DND-41 (cell line): ENCODE measurements around the gene FRY.

Experiments
- ATAC-seq: fragments of 200-7000 bp; cut with Tn5 transposase; 3 replicates; pipeline ENCODE4 v1.9.1; 2021; ENCODE audit warnings: low read depth; ENCODE audit not compliant: insufficient read depth
- DNase-seq: peaks from one replicate; pipeline ENCODE4 v3.0.0-alpha.2; 2020
- H2AFZ ChIP-seq: 2 replicates; pipeline ENCODE4 v1.6.0; 2012; ENCODE audit warnings: low read depth, low read length
- H3K27ac ChIP-seq: 2 replicates; pipeline ENCODE4 v1.5.1; 2012; ENCODE audit warnings: low read length, inconsistent platforms
- H3K27me3 ChIP-seq: fragments of 200-600 bp; sonication (generic); 2 replicates; pipeline ENCODE4 v1.6.0; 2012; ENCODE audit warnings: low read length, mild to moderate bottlenecking, inconsistent platforms; ENCODE audit not compliant: insufficient read depth, poor library complexity
- H3K36me3 ChIP-seq: 2 replicates; pipeline ENCODE4 v1.5.1; 2012; ENCODE audit warnings: low read length, inconsistent platforms; ENCODE audit not compliant: insufficient read depth
- H3K4me1 ChIP-seq: 2 replicates; pipeline ENCODE4 v1.5.1; 2012; ENCODE audit warnings: mild to moderate bottlenecking, low read length; ENCODE audit not compliant: insufficient read depth
- H3K4me2 ChIP-seq: 2 replicates; pipeline ENCODE4 v1.6.0; 2012; ENCODE audit warnings: mild to moderate bottlenecking, moderate library complexity, low read length, inconsistent platforms; ENCODE audit not compliant: insufficient read depth
- H3K4me3 ChIP-seq, 2 experiments: fragments of 200-600 bp in 1 of 2; shearing (Covaris generic) in 1 of 2; 2 replicates each; pipeline ENCODE4 v1.5.1; 2012 to 2016; ENCODE audit warnings: inconsistent platforms in 2 of 2, low read length in 2 of 2, mild to moderate bottlenecking in 2 of 2, low read depth in 1 of 2, moderate library complexity in 1 of 2
- H3K79me2 ChIP-seq: 2 replicates; pipeline ENCODE4 v1.6.0; 2012; ENCODE audit warnings: low read length, inconsistent platforms; ENCODE audit not compliant: insufficient read depth
- H3K9ac ChIP-seq: 2 replicates; pipeline ENCODE4 v1.6.0; 2012; ENCODE audit warnings: low read depth, mild to moderate bottlenecking, inconsistent platforms, low read length, moderate library complexity
- H3K9me3 ChIP-seq: 2 replicates; pipeline ENCODE4 v1.5.1; 2012; ENCODE audit warnings: low read length, moderate library complexity, mild to moderate bottlenecking, inconsistent platforms; ENCODE audit not compliant: insufficient read depth, severe bottlenecking
- H4K20me1 ChIP-seq: 2 replicates; pipeline ENCODE4 v1.6.0; 2012; ENCODE audit warnings: low read length; ENCODE audit not compliant: insufficient read depth
- EZH2 ChIP-seq: IDR thresholded peaks from 3 replicates; pipeline ENCODE4 v1.6.1; 2012; ENCODE audit warnings: borderline replicate concordance, low read depth, mild to moderate bottlenecking, moderate library complexity, low read length, inconsistent platforms; ENCODE audit not compliant: severe bottlenecking
- TF ChIP-seq, protein P1 (sequence below): IDR thresholded peaks from 2 replicates; pipeline ENCODE4 v1.5.1; 2012; ENCODE audit warnings: borderline replicate concordance, low read length, moderate library complexity, mild to moderate bottlenecking; ENCODE audit not compliant: poor library complexity, severe bottlenecking; ENCODE audit errors: extremely low read depth

The FRY gene

DNA sequence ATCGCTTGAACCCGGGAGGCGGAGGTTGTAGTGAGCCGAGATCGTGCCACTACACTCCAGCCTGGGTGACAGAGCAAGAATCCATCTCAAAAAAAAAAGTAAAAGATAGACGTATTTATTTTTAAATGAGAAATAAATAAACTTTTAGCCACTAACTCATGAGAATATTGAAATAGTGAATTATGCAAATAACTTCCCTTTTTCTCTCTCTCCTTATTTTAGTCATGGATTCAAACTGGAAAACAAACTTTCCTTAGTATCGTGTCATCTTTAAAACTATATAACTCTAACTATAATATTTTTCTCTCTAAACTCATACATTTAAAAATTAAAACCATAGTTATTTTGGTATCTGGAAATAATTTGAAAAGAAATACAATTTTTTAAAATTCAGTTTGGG is 96.1 kb downstream of the FRY start:
- Histone ChIP-seq H3K9me3 (no peaks in the 10 kb centered on the region), H3K27me3 (peaks cover 2% of the 10 kb centered on the region), H3K4me3 (no peak overlapping the region), H3K79me2 (no peaks in the 10 kb centered on the region), H3K4me1 (no peaks in the 10 kb centered on the region), H3K27ac (no peak overlapping the region), H2AFZ (no peak overlapping the region), H3K9ac (no peak overlapping the region), H3K4me2 (no peak overlapping the region), H4K20me1 (no peaks in the 10 kb centered on the region), H3K36me3 (no peaks in the 10 kb centered on the region)
- DNase-seq (no peak), ATAC-seq (no peak)
- TF ChIP-seq EZH2 = no peak
- TF ChIP-seq, protein P1, sequence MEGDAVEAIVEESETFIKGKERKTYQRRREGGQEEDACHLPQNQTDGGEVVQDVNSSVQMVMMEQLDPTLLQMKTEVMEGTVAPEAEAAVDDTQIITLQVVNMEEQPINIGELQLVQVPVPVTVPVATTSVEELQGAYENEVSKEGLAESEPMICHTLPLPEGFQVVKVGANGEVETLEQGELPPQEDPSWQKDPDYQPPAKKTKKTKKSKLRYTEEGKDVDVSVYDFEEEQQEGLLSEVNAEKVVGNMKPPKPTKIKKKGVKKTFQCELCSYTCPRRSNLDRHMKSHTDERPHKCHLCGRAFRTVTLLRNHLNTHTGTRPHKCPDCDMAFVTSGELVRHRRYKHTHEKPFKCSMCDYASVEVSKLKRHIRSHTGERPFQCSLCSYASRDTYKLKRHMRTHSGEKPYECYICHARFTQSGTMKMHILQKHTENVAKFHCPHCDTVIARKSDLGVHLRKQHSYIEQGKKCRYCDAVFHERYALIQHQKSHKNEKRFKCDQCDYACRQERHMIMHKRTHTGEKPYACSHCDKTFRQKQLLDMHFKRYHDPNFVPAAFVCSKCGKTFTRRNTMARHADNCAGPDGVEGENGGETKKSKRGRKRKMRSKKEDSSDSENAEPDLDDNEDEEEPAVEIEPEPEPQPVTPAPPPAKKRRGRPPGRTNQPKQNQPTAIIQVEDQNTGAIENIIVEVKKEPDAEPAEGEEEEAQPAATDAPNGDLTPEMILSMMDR = no peak

GRCh38 chr13:32134241-32135055 is 102.9 kb downstream of the FRY start:
- no peak overlapping the region for H3K4me2 ChIP-seq
- no peak overlapping the region for H3K9ac ChIP-seq
- no peaks in the 10 kb centered on the region for H3K4me1 ChIP-seq
- no peak overlapping the region for H3K4me3 ChIP-seq
- H3K79me2 ChIP-seq = no peaks in the 10 kb centered on the region
- no peak overlapping the region for H2AFZ ChIP-seq
- peaks cover 6% of the 10 kb centered on the region for H3K27me3 ChIP-seq
- no peak overlapping the region for H3K27ac ChIP-seq
- no peak for ATAC-seq
- no peaks in the 10 kb centered on the region for H4K20me1 ChIP-seq
- DNase-seq = no peak
- H3K9me3 ChIP-seq = no peaks in the 10 kb centered on the region
- TF ChIP-seq, protein P1 = no peak
- no peak for TF ChIP-seq EZH2
- H3K36me3 ChIP-seq = no peaks in the 10 kb centered on the region

DNA sequence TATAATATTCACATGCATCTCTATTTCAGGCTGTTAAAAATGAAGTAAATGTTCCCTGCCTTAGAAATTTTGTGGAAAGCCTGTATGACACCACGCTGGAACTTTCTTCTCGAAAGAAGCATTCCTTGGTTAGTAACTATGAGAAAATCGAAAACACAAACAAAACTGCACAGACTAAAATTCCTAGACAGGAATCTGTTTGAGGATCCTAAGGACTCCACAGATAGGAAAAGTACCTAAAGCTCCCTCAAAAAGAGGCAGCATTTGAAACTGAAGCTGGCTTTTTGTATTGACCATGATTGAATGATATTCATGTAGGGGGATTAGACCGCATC is 103.4 kb downstream of the FRY start:
- DNase-seq (no peak), ATAC-seq (no peak)
- Histone ChIP-seq H3K4me1 (no peaks in the 10 kb centered on the region), H2AFZ (no peak overlapping the region), H3K9me3 (no peaks in the 10 kb centered on the region), H3K27ac (no peak overlapping the region), H3K36me3 (no peaks in the 10 kb centered on the region), H4K20me1 (no peaks in the 10 kb centered on the region), H3K79me2 (no peaks in the 10 kb centered on the region), H3K4me2 (no peak overlapping the region), H3K4me3 (no peak overlapping the region), H3K27me3 (peaks cover 6% of the 10 kb centered on the region), H3K9ac (no peak overlapping the region)
- TF ChIP-seq, protein P1 = no peak
- TF ChIP-seq EZH2 = no peak

GRCh38 chr13:32135655-32136054 is 104.1 kb downstream of the FRY start:
- Histone ChIP-seq H4K20me1 (no peaks in the 10 kb centered on the region), H3K79me2 (no peaks in the 10 kb centered on the region), H3K9me3 (no peaks in the 10 kb centered on the region), H3K9ac (no peak overlapping the region), H3K27ac (no peak overlapping the region), H2AFZ (no peak overlapping the region), H3K4me3 (no peak overlapping the region), H3K4me1 (no peaks in the 10 kb centered on the region), H3K4me2 (no peak overlapping the region), H3K27me3 (peaks cover 6% of the 10 kb centered on the region), H3K36me3 (no peaks in the 10 kb centered on the region)
- ATAC-seq = no peak
- DNase-seq = no peak
- no peak for TF ChIP-seq EZH2
- TF ChIP-seq, protein P1 = no peak
